Ectodermal cell (in vitro differentiated cells): ENCODE data around the gene PIEZO2.

ENCODE experiments used
- H3K27ac ChIP-seq: 2 replicates; pipeline ENCODE4 v1.7.0; 2013; ENCODE audit warnings: mild to moderate bottlenecking, low read depth, low read length; ENCODE audit not compliant: insufficient read depth, poor library complexity, severe bottlenecking
- H3K27me3 ChIP-seq: 2 replicates; pipeline ENCODE4 v1.7.0; 2013; ENCODE audit warnings: mild to moderate bottlenecking, low read length; ENCODE audit not compliant: insufficient read depth, control insufficient read depth, poor library complexity, severe bottlenecking
- H3K36me3 ChIP-seq: one replicate; pipeline ENCODE4 v1.7.0; 2013; ENCODE audit warnings: low read length; ENCODE audit not compliant: control insufficient read depth, insufficient read depth
- H3K4me1 ChIP-seq: one replicate; pipeline ENCODE4 v1.7.0; 2013; ENCODE audit warnings: low read length; ENCODE audit not compliant: control insufficient read depth, insufficient read depth
- H3K4me3 ChIP-seq: 2 replicates; pipeline ENCODE4 v1.7.0; 2013; ENCODE audit warnings: low read depth, low read length, control low read depth; ENCODE audit not compliant: insufficient read depth
- H3K9me3 ChIP-seq: 2 replicates; pipeline ENCODE4 v1.7.0; 2013; ENCODE audit warnings: mild to moderate bottlenecking, low read length, moderate library complexity; ENCODE audit not compliant: control insufficient read depth
- WGBS, 2 experiments: methylation state at CpG; one replicate each; pipeline ENCODE4 v1.1.7; 2013; ENCODE audit warnings: missing lambda C conversion rate in 2 of 2; 5-methylcytosine and 5-hydroxymethylcytosine counted together

Gene PIEZO2

DNA sequence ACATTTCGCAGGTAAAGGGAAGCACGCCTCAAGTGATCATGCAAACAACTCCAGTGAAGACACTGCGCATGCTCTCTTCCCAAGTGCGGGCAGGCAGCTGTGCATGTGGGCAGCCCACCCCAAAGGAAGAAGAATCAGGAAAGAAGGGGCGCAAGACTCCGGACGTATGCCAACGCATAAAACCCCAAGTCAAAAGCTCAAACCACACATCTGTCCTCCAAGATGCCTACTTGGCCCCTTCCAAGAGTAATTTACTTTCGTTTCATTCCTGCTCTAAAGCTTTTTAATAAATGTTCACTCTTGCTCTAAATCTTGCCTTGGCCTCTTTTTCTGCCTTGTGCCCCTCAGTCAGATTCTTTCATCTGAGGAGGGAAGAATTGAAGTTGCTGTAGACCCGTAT lies 254.9 kb downstream of the PIEZO2 start:
- 90 to 95% methylated on average over 10 of the region's 10 CpGs for WGBS, 2 experiments
- Histone ChIP-seq H3K4me3 (no peak overlapping the region), H3K4me1 (no peaks in the 10 kb centered on the region), H3K9me3 (no peaks in the 10 kb centered on the region), H3K36me3 (no peaks in the 10 kb centered on the region), H3K27me3 (no peaks in the 10 kb centered on the region), H3K27ac (no peak overlapping the region)

DNA sequence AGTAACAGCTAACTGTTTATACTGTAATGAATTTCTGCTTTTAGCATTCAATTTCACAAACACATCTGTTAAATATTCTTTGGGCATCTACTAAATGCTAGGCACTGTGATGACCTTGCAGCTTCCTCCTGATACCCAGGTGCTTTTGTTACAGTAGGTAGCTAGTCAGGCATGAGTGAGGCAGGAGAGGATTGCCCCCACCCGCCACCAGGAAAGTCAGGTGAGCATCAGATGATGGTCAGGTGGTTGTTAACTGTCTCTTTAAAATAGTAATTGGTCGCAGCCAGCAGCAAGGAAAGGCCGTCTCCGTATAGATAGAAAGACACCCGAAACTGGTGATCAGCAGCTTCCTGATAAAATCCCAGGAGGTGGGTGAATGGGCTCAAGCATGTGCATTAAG lies 255.6 kb downstream of the PIEZO2 start:
- 95% methylated on average over 5 of the region's 5 CpGs for WGBS, 2 experiments
- H3K4me3 ChIP-seq, result no peak overlapping the region
- H3K27ac ChIP-seq, result no peak overlapping the region

DNA sequence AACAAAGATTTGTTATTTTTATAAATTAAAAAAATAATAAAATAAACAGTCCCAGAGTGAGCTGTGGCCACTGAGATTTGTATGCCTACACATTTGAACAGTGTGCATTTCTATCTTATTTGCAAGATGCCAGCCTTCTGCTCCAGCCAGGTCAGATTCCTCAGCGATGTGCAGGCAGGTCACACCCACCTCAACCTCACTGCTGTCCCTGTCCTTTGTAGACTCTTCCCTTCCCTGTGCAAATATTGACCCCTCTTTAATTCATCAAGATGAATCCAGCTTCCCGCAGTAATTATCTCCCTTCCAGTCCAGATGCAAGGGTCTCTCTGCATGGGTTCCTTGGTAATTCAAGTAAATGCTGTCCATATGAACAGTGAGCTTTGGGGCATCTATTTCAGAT lies 256.2 kb downstream of the PIEZO2 start:
- Histone ChIP-seq H3K27me3 (no peaks in the 10 kb centered on the region), H3K36me3 (no peaks in the 10 kb centered on the region), H3K9me3 (no peaks in the 10 kb centered on the region), H3K27ac (no peak overlapping the region), H3K4me1 (no peaks in the 10 kb centered on the region), H3K4me3 (no peak overlapping the region)
- 89 to 96% methylated on average over 2 of the region's 2 CpGs for WGBS, 2 experiments

More for the DNA sequence above, 255.6 kb downstream of the PIEZO2 start:
- H3K27me3 ChIP-seq, result no peaks in the 10 kb centered on the region
- no peaks in the 10 kb centered on the region for H3K9me3 ChIP-seq
- H3K36me3 ChIP-seq, result no peaks in the 10 kb centered on the region
- H3K4me1 ChIP-seq, result no peaks in the 10 kb centered on the region

DNA sequence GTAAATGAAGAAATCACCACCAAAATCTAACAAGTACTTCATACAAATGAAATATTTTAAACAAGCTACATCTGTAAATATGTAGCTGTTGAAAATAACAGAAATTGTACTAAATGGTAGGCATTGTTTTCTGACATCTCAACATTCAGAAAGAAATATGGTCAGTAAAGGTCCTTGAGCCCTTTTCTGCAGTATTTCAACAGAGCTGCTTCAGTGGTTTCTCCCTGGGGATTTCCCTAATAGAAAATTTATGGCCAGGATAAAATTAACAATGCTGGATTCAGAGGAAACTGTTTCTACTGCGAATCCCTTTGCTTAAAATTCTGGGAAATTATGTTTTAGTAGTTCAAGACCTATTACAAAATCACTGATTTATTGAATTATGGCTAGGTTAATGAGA lies 256.6 kb downstream of the PIEZO2 start:
- Histone ChIP-seq H3K4me1 (no peaks in the 10 kb centered on the region), H3K9me3 (no peaks in the 10 kb centered on the region), H3K27ac (no peak overlapping the region), H3K36me3 (no peaks in the 10 kb centered on the region), H3K4me3 (no peak overlapping the region), H3K27me3 (no peaks in the 10 kb centered on the region)
- 100% methylated on average over 1 of the region's 1 CpG for WGBS, 2 experiments

DNA sequence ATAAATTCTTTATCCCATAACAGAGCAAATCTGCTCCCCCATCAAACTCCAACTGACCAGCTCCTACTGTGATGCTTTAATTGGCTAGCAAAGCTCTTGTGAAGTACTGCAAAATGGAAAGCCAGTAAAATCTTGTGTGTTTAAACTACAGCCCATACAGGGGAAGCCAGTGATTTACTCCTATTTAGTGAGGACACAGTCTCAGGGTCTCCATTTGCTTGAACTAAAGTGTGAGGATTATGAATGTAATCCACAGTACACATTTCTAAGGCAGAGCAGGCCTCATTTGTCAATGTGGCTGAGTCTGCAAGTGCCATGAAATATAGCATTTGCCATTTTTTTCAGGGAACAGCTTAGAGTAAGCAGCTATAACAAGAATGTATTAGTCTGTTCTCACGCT lies 259.3 kb downstream of the PIEZO2 start:
- H3K4me3 ChIP-seq, result no peak overlapping the region
- H3K4me1 ChIP-seq, result no peaks in the 10 kb centered on the region
- H3K27ac ChIP-seq, result no peak overlapping the region
- H3K9me3 ChIP-seq, result no peaks in the 10 kb centered on the region
- 100% methylated on average over 1 of the region's 1 CpG for WGBS, 2 experiments
- no peaks in the 10 kb centered on the region for H3K27me3 ChIP-seq
- H3K36me3 ChIP-seq, result no peaks in the 10 kb centered on the region

DNA sequence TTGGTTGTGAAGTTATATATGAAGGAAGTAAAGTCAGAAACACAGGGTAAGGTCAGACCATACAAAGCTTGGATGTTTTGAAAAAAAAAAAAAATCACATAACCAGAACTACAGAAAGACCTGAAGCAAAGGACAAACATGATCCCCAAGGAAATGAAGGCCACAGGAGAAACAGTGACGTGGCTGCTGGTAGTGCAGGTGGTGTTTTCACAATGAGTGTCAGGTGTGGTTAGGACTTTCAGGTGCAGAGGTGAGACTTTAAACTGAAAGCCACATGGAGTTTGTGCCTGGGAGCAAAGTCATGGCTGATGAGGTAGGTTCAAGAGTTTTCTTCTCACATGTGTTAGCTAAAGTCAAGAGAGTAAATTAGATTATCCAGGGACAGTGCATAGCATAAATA lies 270.7 kb downstream of the PIEZO2 start:
- Histone ChIP-seq H3K4me3 (no peak overlapping the region), H3K9me3 (no peaks in the 10 kb centered on the region), H3K27me3 (no peaks in the 10 kb centered on the region), H3K4me1 (no peaks in the 10 kb centered on the region), H3K27ac (no peak overlapping the region), H3K36me3 (no peaks in the 10 kb centered on the region)
- 85 to 99% methylated on average over 1 of the region's 1 CpG for WGBS, 2 experiments

DNA sequence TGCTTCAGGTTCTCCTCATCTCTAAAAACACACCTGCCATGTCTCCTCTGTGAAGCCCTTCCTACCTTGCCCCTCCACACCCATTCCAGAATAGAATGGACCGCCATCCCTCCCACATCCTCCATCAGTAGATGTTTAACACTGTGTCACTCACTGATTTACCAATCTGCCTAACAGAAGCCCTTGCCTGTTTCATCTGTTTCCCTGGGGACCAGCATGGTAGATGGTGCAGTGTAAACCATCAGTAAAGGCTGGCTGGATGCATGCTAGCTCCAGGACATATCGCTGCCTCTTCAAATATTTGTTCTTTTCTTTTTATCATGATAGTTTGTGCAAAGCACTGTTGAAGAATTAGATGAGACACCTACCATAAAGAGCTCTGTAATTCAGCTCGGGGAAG lies 271.4 kb downstream of the PIEZO2 start:
- Histone ChIP-seq H3K36me3 (no peaks in the 10 kb centered on the region), H3K9me3 (no peaks in the 10 kb centered on the region), H3K4me3 (no peak overlapping the region), H3K4me1 (no peaks in the 10 kb centered on the region), H3K27ac (no peak overlapping the region), H3K27me3 (no peaks in the 10 kb centered on the region)
- 96% methylated on average over 3 of the region's 3 CpGs for WGBS, 2 experiments

DNA sequence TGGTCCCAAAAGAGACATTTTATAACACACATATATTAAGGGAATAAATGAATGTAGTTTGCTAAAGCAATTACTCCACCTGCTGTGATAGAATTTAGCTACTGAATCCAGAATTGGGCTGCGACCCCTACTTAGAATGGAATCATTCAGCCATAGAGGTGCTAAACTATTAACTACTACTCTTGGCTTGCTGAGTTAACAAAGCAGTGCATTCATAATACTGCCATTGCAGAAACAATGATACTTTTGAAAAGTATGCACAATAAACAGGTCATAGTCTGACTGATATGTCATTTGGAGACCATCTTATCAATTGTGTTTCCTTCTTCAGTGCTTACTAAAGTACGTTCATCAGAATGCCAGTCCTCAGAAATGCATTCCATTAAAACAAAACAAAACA lies 273.6 kb downstream of the PIEZO2 start:
- Histone ChIP-seq H3K36me3 (no peaks in the 10 kb centered on the region), H3K27me3 (no peaks in the 10 kb centered on the region), H3K4me3 (no peak overlapping the region), H3K27ac (no peak overlapping the region), H3K9me3 (no peaks in the 10 kb centered on the region), H3K4me1 (no peaks in the 10 kb centered on the region)
- 79 to 86% methylated on average over 2 of the region's 2 CpGs for WGBS, 2 experiments

DNA sequence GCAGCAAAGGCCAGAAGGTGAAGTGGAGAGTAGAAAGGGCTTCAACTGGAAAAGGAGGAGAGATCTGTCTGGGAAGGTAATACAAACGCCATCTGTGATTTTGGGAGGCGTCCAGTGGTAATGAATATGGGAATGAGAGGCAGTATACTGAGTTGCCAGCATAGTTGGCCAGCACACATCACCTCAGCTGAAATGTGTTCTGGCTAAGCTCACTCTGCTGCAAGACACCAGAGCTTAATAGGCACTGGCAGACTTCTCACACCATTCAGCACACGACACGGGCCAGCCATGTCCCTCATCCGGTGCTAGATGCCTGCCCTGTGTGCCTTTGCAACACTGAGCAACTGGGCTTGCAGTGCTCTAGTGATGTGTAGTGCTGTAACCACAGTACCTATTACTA lies 277.1 kb downstream of the PIEZO2 start:
- WGBS, 2 experiments, result 89 to 92% methylated on average over 5 of the region's 5 CpGs
- no peak overlapping the region for H3K4me3 ChIP-seq
- H3K9me3 ChIP-seq, result no peaks in the 10 kb centered on the region
- no peaks in the 10 kb centered on the region for H3K27me3 ChIP-seq
- no peaks in the 10 kb centered on the region for H3K36me3 ChIP-seq
- no peak overlapping the region for H3K27ac ChIP-seq
- no peaks in the 10 kb centered on the region for H3K4me1 ChIP-seq

DNA sequence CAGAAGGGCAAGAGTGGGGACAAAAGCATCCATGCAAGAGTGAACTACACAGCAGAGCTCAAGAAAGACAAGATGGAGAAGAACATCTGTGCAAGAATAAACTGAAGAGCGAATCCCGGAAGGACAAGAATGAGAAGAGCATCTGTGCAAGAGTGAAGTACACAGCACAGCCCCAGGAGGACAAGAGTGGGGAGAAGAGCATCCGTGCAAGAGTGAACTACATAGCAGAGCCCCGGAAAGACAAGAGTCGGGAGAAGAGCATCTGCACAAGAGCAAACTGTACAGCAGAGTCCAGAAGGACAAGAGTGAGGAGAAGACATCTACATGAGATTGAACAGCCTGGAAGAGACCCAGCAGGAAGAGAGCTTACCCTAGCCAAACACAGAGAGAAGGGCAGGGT lies 284.6 kb downstream of the PIEZO2 start:
- H3K9me3 ChIP-seq, result no peaks in the 10 kb centered on the region
- 83 to 86% methylated on average over 5 of the region's 5 CpGs for WGBS, 2 experiments
- H3K27me3 ChIP-seq, result no peaks in the 10 kb centered on the region
- no peaks in the 10 kb centered on the region for H3K36me3 ChIP-seq
- H3K27ac ChIP-seq, result no peak overlapping the region
- H3K4me1 ChIP-seq, result no peaks in the 10 kb centered on the region
- H3K4me3 ChIP-seq, result no peak overlapping the region

DNA sequence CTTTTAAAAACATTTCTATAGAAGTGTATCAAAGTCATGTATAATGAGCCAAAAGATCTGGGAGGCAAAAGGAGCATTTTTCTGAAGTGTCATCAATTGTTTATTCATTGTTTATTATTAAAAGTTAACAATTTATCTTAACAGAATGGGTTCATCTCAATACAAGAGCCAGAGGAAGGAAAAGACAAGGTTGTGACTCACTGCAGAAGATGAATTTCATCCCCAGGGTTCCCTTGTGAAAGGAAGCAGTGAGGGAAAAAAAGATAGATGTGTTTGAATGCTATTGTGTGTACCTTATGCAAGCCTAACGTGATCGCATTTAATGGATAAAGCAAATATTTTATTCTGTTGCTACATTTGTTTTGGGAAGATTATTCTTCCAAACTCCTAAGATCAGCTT lies 286.3 kb downstream of the PIEZO2 start:
- Histone ChIP-seq H3K36me3 (no peaks in the 10 kb centered on the region), H3K27me3 (no peaks in the 10 kb centered on the region), H3K9me3 (no peaks in the 10 kb centered on the region), H3K4me1 (no peaks in the 10 kb centered on the region), H3K4me3 (no peak overlapping the region), H3K27ac (no peak overlapping the region)
- 88 to 100% methylated on average over 2 of the region's 2 CpGs for WGBS, 2 experiments
